Ishikawa (cell line): ENCODE results near the gene TAC4.
A peak's percentile ranks its signal among the peaks of the same experiment; 100 is the strongest.

Experiments used
- CEBPB ChIP-seq: IDR thresholded peaks from 2 replicates; pipeline ENCODE4 v1.6.1; 2012
- CREB1 ChIP-seq: IDR thresholded peaks from 2 replicates; pipeline ENCODE4 v1.6.1; 2012; ENCODE audit warnings: low read depth
- EGR1 ChIP-seq: IDR thresholded peaks from 2 replicates; pipeline ENCODE4 v1.6.1; 2012
- EP300 ChIP-seq: IDR thresholded peaks from 2 replicates; pipeline ENCODE4 v1.6.1; 2012; ENCODE audit warnings: borderline replicate concordance
- FOXM1 ChIP-seq: IDR thresholded peaks from 2 replicates; pipeline ENCODE4 v1.6.1; 2012; ENCODE audit warnings: low read depth, borderline replicate concordance
- MAX ChIP-seq: IDR thresholded peaks from 2 replicates; pipeline ENCODE4 v1.6.1; 2012
- NFIC ChIP-seq: IDR thresholded peaks from 2 replicates; pipeline ENCODE4 v1.6.1; 2012
- RAD21 ChIP-seq: IDR thresholded peaks from 2 replicates; pipeline ENCODE4 v1.6.1; 2012; ENCODE audit warnings: low read depth
- TAF1 ChIP-seq: IDR thresholded peaks from 2 replicates; pipeline ENCODE4 v1.6.1; 2012; ENCODE audit warnings: low read depth, mild to moderate bottlenecking
- TCF12 ChIP-seq: IDR thresholded peaks from 2 replicates; pipeline ENCODE4 v1.6.1; 2012; ENCODE audit warnings: low read depth
- TEAD4 ChIP-seq: IDR thresholded peaks from 2 replicates; pipeline ENCODE4 v1.6.1; 2012
- YY1 ChIP-seq: IDR thresholded peaks from 2 replicates; pipeline ENCODE4 v1.6.1; 2012; ENCODE audit warnings: low read depth
- ZBTB7A ChIP-seq: IDR thresholded peaks from 2 replicates; pipeline ENCODE4 v1.6.1; 2012; ENCODE audit warnings: low read depth
- TF ChIP-seq, protein P1 (sequence below): IDR thresholded peaks from 2 replicates; pipeline ENCODE4 v1.6.1; 2012
- TF ChIP-seq, protein P2 (sequence below): IDR thresholded peaks from 2 replicates; pipeline ENCODE4 v1.6.1; 2012; ENCODE audit warnings: low read depth, mild to moderate bottlenecking

The TAC4 gene

GRCh38 chr17:49795372-49795771 is 52.5 kb downstream of the TAC4 start:
- TF ChIP-seq ZBTB7A (no peak), RAD21 (no peak), EP300 (no peak), MAX (no peak), TAF1 (no peak), CREB1 (no peak), TEAD4 (no peak), FOXM1 (no peak), NFIC (no peak), YY1 (no peak), EGR1 (no peak)
- TF ChIP-seq, protein P1, sequence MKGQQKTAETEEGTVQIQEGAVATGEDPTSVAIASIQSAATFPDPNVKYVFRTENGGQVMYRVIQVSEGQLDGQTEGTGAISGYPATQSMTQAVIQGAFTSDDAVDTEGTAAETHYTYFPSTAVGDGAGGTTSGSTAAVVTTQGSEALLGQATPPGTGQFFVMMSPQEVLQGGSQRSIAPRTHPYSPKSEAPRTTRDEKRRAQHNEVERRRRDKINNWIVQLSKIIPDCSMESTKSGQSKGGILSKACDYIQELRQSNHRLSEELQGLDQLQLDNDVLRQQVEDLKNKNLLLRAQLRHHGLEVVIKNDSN = no peak

- no peak for TF ChIP-seq FOXM1
- TF ChIP-seq YY1 = no peak
- no peak for TF ChIP-seq NFIC
- no peak for TF ChIP-seq CEBPB
- TF ChIP-seq TEAD4 = no peak
- no peak for TF ChIP-seq EGR1
- TF ChIP-seq TCF12 = no peak
- TF ChIP-seq, protein P2, sequence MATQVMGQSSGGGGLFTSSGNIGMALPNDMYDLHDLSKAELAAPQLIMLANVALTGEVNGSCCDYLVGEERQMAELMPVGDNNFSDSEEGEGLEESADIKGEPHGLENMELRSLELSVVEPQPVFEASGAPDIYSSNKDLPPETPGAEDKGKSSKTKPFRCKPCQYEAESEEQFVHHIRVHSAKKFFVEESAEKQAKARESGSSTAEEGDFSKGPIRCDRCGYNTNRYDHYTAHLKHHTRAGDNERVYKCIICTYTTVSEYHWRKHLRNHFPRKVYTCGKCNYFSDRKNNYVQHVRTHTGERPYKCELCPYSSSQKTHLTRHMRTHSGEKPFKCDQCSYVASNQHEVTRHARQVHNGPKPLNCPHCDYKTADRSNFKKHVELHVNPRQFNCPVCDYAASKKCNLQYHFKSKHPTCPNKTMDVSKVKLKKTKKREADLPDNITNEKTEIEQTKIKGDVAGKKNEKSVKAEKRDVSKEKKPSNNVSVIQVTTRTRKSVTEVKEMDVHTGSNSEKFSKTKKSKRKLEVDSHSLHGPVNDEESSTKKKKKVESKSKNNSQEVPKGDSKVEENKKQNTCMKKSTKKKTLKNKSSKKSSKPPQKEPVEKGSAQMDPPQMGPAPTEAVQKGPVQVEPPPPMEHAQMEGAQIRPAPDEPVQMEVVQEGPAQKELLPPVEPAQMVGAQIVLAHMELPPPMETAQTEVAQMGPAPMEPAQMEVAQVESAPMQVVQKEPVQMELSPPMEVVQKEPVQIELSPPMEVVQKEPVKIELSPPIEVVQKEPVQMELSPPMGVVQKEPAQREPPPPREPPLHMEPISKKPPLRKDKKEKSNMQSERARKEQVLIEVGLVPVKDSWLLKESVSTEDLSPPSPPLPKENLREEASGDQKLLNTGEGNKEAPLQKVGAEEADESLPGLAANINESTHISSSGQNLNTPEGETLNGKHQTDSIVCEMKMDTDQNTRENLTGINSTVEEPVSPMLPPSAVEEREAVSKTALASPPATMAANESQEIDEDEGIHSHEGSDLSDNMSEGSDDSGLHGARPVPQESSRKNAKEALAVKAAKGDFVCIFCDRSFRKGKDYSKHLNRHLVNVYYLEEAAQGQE = no peak
- TF ChIP-seq ZBTB7A = no peak
- TF ChIP-seq CREB1 = no peak
- TF ChIP-seq, protein P1 = no peak
- no peak for TF ChIP-seq RAD21
- no peak for TF ChIP-seq TAF1
- no peak for TF ChIP-seq EP300
- TF ChIP-seq MAX = no peak
Measured at GRCh38 chr17:49793309-49793708, 54.6 kb downstream of the TAC4 start.

DNA sequence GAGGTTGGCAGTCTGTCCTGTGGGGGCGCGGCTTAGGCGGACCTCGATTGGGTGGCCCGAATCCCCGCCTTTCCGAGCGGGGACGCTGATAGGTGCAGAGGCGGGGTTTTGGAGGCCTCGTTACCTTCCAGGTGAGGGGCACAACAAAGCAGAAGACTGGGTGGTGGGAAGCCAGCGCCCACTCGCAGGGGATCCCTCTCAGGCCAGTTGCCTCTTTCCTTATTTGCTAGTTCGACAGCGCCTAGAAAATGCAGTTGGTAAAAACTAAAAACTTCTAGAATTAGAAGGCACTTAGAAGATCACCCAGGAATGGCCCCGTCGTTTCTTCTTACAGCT is 58.7 kb downstream of the TAC4 start:
- TF ChIP-seq EGR1 (no peak), TEAD4 (no peak), EP300 (no peak), FOXM1 (no peak), YY1 (no peak), TCF12 (no peak), CEBPB (no peak), ZBTB7A (no peak), CREB1 (no peak), NFIC (no peak), MAX (no peak), RAD21 (no peak), TAF1 (no peak)
- TF ChIP-seq, protein P1 = no peak
- TF ChIP-seq, protein P2 = no peak

GRCh38 chr17:49788478-49789242 is 59.2 kb downstream of the TAC4 start, which contains the start of gene KAT7:
Gene KAT7, plus strand, starts transcription at chr17:49788681. Its CDS starts 154 bp downstream, at chr17:49788835.
- TF ChIP-seq TCF12 (peak; percentile 65; the same call in 1 of the 2 replicates), TAF1 (peak; percentile 83), ZBTB7A (no peak), MAX (peak; percentile 83), TEAD4 (0 out of 2 replicates have a peak, but pooled peaks have one; percentile 19), NFIC (no peak; the same call in 1 of the 2 replicates), YY1 (peak; percentile 99), FOXM1 (0 out of 2 replicates have a peak, but pooled peaks have one; percentile 28), CREB1 (peak; percentile 95), EGR1 (peak; percentile 98)
- TF ChIP-seq, protein P1 = peak; percentile 96
